Neural cell (in vitro differentiated cells): ENCODE data around the gene PCED1B. TPM values are rescaled to one million over a fixed set of nuclear protein-coding genes. Genes with fewer than 3 reads are reported as not detected.
"Not testable (repeated sequence)": the region's sequence is repeated elsewhere in the genome, so short reads cannot be mapped to it uniquely, and the experiment has no call there.

Experiments
- H2AFZ ChIP-seq: fragments of 200-600, 300-800 bp; sonication (generic), shearing (Covaris generic); 2 replicates; pipeline ENCODE4 v1.6.0; 2014; ENCODE audit warnings: low read depth, mild to moderate bottlenecking, antibody characterized with exemption, low read length, moderate library complexity
- H3F3A ChIP-seq: fragments of 200-600 bp; shearing (Covaris generic); 2 replicates; pipeline ENCODE4 v1.6.1; 2016; ENCODE audit warnings: mild to moderate bottlenecking, moderate library complexity, mixed read lengths, antibody characterized with exemption, low read length; ENCODE audit not compliant: insufficient read depth, poor library complexity, severe bottlenecking
- H3K27ac ChIP-seq: fragments of 200-600, 300-800 bp; sonication (generic), shearing (Covaris generic); 2 replicates; pipeline ENCODE4 v1.5.1; 2014; ENCODE audit warnings: mild to moderate bottlenecking, low read length, moderate library complexity
- H3K27me3 ChIP-seq: fragments of 300-800, 200-600 bp; sonication (generic), shearing (Covaris generic); 2 replicates; pipeline ENCODE4 v1.6.0; 2014; ENCODE audit warnings: mild to moderate bottlenecking, low read depth, low read length, moderate library complexity; ENCODE audit not compliant: insufficient read depth
- H3K36me3 ChIP-seq: fragments of 300-800, 200-600 bp; sonication (generic), shearing (Covaris generic); 2 replicates; pipeline ENCODE4 v1.5.1; 2014; ENCODE audit warnings: mild to moderate bottlenecking, antibody characterized with exemption, low read length, moderate library complexity; ENCODE audit not compliant: insufficient read depth
- H3K4me2 ChIP-seq: fragments of 300-800, 200-600 bp; sonication (generic), shearing (Covaris generic); 2 replicates; pipeline ENCODE4 v1.6.0; 2014; ENCODE audit warnings: mild to moderate bottlenecking, low read length
- H3K4me3 ChIP-seq: fragments of 300-800, 200-600 bp; sonication (generic), shearing (Covaris generic); 2 replicates; pipeline ENCODE4 v1.5.1; 2014; ENCODE audit warnings: mild to moderate bottlenecking, low read length, moderate library complexity
- H3K79me2 ChIP-seq: fragments of 200-600 bp; shearing (Covaris generic); replicated peaks from 2 replicates; pipeline ENCODE4 v1.6.0; 2014; ENCODE audit warnings: mild to moderate bottlenecking, low read length, moderate library complexity; ENCODE audit not compliant: insufficient read depth
- H3K9ac ChIP-seq: fragments of 300-800, 200-600 bp; sonication (generic), shearing (Covaris generic); 2 replicates; pipeline ENCODE4 v1.6.1; 2016; ENCODE audit warnings: mild to moderate bottlenecking, low read length, mixed read lengths
- H3K9me2 ChIP-seq: fragments of 200-600 bp; shearing (Covaris generic); 2 replicates; pipeline ENCODE4 v1.6.1; 2016; ENCODE audit warnings: mild to moderate bottlenecking, low read length, mixed read lengths; ENCODE audit not compliant: insufficient read depth
- H3K9me3 ChIP-seq: fragments of 200-600, 300-800 bp; sonication (generic), shearing (Covaris generic); 2 replicates; pipeline ENCODE4 v1.6.1; 2016; ENCODE audit warnings: mild to moderate bottlenecking, mixed run types, low read length, moderate library complexity, mixed read lengths
- H4K20me1 ChIP-seq: fragments of 200-600 bp; shearing (Covaris generic); 2 replicates; pipeline ENCODE4 v1.6.1; 2016; ENCODE audit warnings: mild to moderate bottlenecking, mixed run types; ENCODE audit not compliant: insufficient read depth
- CTCF ChIP-seq: fragments of 450-650 bp; IDR thresholded peaks from 2 replicates; pipeline ENCODE4 v1.5.1; 2014; ENCODE audit warnings: antibody characterized with exemption, mild to moderate bottlenecking, moderate library complexity; ENCODE audit not compliant: poor library complexity, severe bottlenecking
- EP300 ChIP-seq: fragments of 450-650 bp; conservative IDR thresholded peaks from 2 replicates; pipeline ENCODE4 v1.6.1; 2014; ENCODE audit warnings: antibody characterized with exemption, mild to moderate bottlenecking, moderate library complexity; ENCODE audit not compliant: poor library complexity, severe bottlenecking
- EZH2 ChIP-seq: fragments of 200-600, 300-800 bp; shearing (Covaris generic), sonication (generic); IDR thresholded peaks from 2 replicates; pipeline ENCODE4 v1.6.1; 2014; ENCODE audit warnings: antibody characterized with exemption, low read length, borderline replicate concordance, mild to moderate bottlenecking; ENCODE audit not compliant: insufficient read depth, poor library complexity, severe bottlenecking
- MXI1 ChIP-seq: fragments of 450-650 bp; conservative IDR thresholded peaks from 2 replicates; pipeline ENCODE4 v1.6.1; 2014; ENCODE audit warnings: antibody characterized with exemption, mild to moderate bottlenecking; ENCODE audit not compliant: poor library complexity, severe bottlenecking
- POLR2AphosphoS5 ChIP-seq: IDR thresholded peaks from 2 replicates; pipeline ENCODE4 v1.6.1; 2012
- RAD21 ChIP-seq: fragments of 450-650 bp; conservative IDR thresholded peaks from 2 replicates; pipeline ENCODE4 v1.6.1; 2014; ENCODE audit warnings: antibody characterized with exemption, mild to moderate bottlenecking, moderate library complexity
- REST ChIP-seq: IDR thresholded peaks from 2 replicates; pipeline ENCODE4 v1.6.1; 2012; ENCODE audit warnings: borderline replicate concordance
- SMC3 ChIP-seq: fragments of 450-650 bp; conservative IDR thresholded peaks from 2 replicates; pipeline ENCODE4 v1.6.1; 2014; ENCODE audit warnings: antibody characterized with exemption, mild to moderate bottlenecking, moderate library complexity; ENCODE audit not compliant: poor library complexity
- TAF1 ChIP-seq: IDR thresholded peaks from 2 replicates; pipeline ENCODE4 v1.6.1; 2012; ENCODE audit warnings: low read depth
- polyA plus RNA-seq: library from polyadenylated mRNA; depleted of rRNA; stranded (reverse); fragments of >200 nt; gene quantifications from 2 replicates; pipeline ENCODE4 v1.2.3, GENCODE V29; 2014

Gene PCED1B
- polyA plus RNA-seq, 1 donor from 2014 or later, result not detected

- Histone ChIP-seq H3K4me3 (no peak overlapping the region), H3K79me2 (no peaks in the 10 kb centered on the region), H3K4me2 (no peak overlapping the region), H3K36me3 (no peaks in the 10 kb centered on the region), H4K20me1 (no peaks in the 10 kb centered on the region), H3K27me3 (no peaks in the 10 kb centered on the region), H3F3A (no peaks in the 10 kb centered on the region), H3K9me3 (no peaks in the 10 kb centered on the region), H3K9me2 (no peaks in the 10 kb centered on the region), H2AFZ (no peak overlapping the region), H3K9ac (no peak overlapping the region), H3K27ac (no peak overlapping the region)
- TF ChIP-seq MXI1 (no peak), POLR2AphosphoS5 (no peak), SMC3 (no peak), CTCF (no peak), EZH2 (no peak), TAF1 (no peak), REST (no peak), RAD21 (no peak), EP300 (no peak)
Measured at GRCh38 chr12:47041327-47041726, 38.1 kb upstream of the PCED1B start.

- H3K9me2 ChIP-seq, result no peaks in the 10 kb centered on the region
- no peaks in the 10 kb centered on the region for H3K79me2 ChIP-seq
- H3K27ac ChIP-seq, result no peak overlapping the region
- peaks cover 4% of the 10 kb centered on the region for H3K9me3 ChIP-seq
- no peak overlapping the region for H3K4me3 ChIP-seq
- TF ChIP-seq TAF1, result no peak
- no peak for TF ChIP-seq POLR2AphosphoS5
- no peak for TF ChIP-seq RAD21
- no peak for TF ChIP-seq CTCF
- no peak for TF ChIP-seq SMC3
- TF ChIP-seq REST, result no peak
- TF ChIP-seq EZH2, result no peak
- TF ChIP-seq MXI1, result no peak
- TF ChIP-seq EP300, result no peak
- no peak overlapping the region for H3K9ac ChIP-seq
- no peak overlapping the region for H2AFZ ChIP-seq
- no peak overlapping the region for H3K4me2 ChIP-seq
- no peaks in the 10 kb centered on the region for H3K27me3 ChIP-seq
- no peaks in the 10 kb centered on the region for H4K20me1 ChIP-seq
- H3K36me3 ChIP-seq, result no peaks in the 10 kb centered on the region
- no peaks in the 10 kb centered on the region for H3F3A ChIP-seq
Measured at GRCh38 chr12:47048541-47048940, 30.9 kb upstream of the PCED1B start.

GRCh38 chr12:47051291-47051690, 28.1 kb upstream of the PCED1B start:
- not testable (repeated sequence) for H3K79me2 ChIP-seq, H3K9me2 ChIP-seq, H3K9me3 ChIP-seq, H3K4me3 ChIP-seq, H2AFZ ChIP-seq, H3K4me2 ChIP-seq, H3K36me3 ChIP-seq, H4K20me1 ChIP-seq, H3F3A ChIP-seq, H3K27me3 ChIP-seq, H3K9ac ChIP-seq, H3K27ac ChIP-seq
